ENCODE measurements around the gene ATP6V0A4. TPM values are rescaled to one million over a fixed set of nuclear protein-coding genes. Genes with fewer than 3 reads are reported as not detected.

The ATP6V0A4 gene
- total RNA-seq, 1 experiment from 2014 or later, result 9.1 TPM

GRCh38 chr7:138825049-138825721 is 27.2 kb upstream of the ATP6V0A4 start:
- H4K20me1 ChIP-seq (ENCODE audit: insufficient read depth), result no peaks in the 10 kb centered on the region
- no peaks in the 10 kb centered on the region for H3K27me3 ChIP-seq (ENCODE audit: insufficient read depth, low read depth)
- H3K9me2 ChIP-seq (ENCODE audit: insufficient read depth), result no peaks in the 10 kb centered on the region
- no peak overlapping the region for H3K4me3 ChIP-seq
- H3K36me3 ChIP-seq (ENCODE audit: low read depth), result no peaks in the 10 kb centered on the region
- H3K9me3 ChIP-seq (ENCODE audit: insufficient read depth, low read depth), result no peaks in the 10 kb centered on the region
- intact Hi-C loops (cut with micrococcal nuclease; ENCODE audit: unreplicated experiment), result no loop called here
- no peak overlapping the region for H3K27ac ChIP-seq
- H2AFZ ChIP-seq, result no peak overlapping the region
- H3K79me2 ChIP-seq (ENCODE audit: low read depth), result no peaks in the 10 kb centered on the region
- no peaks in the 10 kb centered on the region for H3K4me1 ChIP-seq (replicated peaks; ENCODE audit: insufficient read depth)
- no peaks in the 10 kb centered on the region for H3F3A ChIP-seq (ENCODE audit: insufficient read depth, low read depth)
- CTCF ChIA-PET, result no interaction called here
- POLR2A ChIA-PET (ENCODE audit: unreplicated experiment), result no interaction called here
- no peak for DNase-seq
- no peak for TF ChIP-seq EZH2 (IDR thresholded peaks at IDR 0.05; ENCODE audit: low read depth)
- TF ChIP-seq, protein P1, sequence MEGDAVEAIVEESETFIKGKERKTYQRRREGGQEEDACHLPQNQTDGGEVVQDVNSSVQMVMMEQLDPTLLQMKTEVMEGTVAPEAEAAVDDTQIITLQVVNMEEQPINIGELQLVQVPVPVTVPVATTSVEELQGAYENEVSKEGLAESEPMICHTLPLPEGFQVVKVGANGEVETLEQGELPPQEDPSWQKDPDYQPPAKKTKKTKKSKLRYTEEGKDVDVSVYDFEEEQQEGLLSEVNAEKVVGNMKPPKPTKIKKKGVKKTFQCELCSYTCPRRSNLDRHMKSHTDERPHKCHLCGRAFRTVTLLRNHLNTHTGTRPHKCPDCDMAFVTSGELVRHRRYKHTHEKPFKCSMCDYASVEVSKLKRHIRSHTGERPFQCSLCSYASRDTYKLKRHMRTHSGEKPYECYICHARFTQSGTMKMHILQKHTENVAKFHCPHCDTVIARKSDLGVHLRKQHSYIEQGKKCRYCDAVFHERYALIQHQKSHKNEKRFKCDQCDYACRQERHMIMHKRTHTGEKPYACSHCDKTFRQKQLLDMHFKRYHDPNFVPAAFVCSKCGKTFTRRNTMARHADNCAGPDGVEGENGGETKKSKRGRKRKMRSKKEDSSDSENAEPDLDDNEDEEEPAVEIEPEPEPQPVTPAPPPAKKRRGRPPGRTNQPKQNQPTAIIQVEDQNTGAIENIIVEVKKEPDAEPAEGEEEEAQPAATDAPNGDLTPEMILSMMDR (conservative IDR thresholded peaks at IDR 0.05), result no peak
- BruUV-seq (replicated peaks), result no TSS peak
- no peak overlapping the region for H3K4me2 ChIP-seq

DNA sequence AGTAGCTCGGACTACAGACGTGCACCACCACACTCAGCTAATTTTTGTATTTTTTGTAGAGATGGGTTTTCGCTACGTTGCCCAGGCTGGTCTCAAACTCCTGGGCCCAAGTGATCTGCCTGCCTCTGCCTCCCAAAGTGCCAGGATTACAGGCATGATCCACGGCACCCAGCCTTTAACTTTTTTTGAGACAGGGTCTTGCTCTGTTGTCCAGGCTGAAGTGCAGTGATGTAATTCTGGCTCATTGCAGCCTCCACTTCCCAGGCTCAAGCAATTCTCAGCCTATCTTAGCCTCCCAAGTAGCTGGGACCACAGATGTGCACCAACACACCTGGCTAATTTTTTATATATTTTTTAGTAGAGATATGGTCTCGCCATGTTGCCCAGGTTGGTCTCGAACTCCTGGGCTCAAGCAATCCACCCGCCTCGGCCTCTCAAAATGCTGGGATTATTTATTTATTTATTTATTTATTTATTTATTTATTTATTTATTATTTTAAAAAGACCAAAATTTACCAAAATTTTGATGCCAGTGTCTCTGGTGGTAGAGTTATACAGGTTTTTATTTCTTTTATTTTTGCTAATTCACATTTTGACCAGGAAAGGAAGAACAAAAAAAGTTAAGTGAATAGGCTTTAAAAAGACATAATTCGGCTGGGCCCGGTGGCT is 25.0 kb upstream of the ATP6V0A4 start:
- CTCF ChIA-PET, result interaction anchor here (0.6 kb wide), 1 partner anchor 707 kb away, joined by 4 read pairs; no protein-coding TSS in a partner anchor
- no peak overlapping the region for H2AFZ ChIP-seq

GRCh38 chr7:138821912-138822311 is 23.9 kb upstream of the ATP6V0A4 start:
- no peaks in the 10 kb centered on the region for H4K20me1 ChIP-seq (ENCODE audit: insufficient read depth)
- no TSS peak for BruUV-seq (replicated peaks)
- H2AFZ ChIP-seq, result no peak overlapping the region
- no peak for DNase-seq
- H3F3A ChIP-seq (ENCODE audit: insufficient read depth, low read depth), result no peaks in the 10 kb centered on the region
- no peaks in the 10 kb centered on the region for H3K9me3 ChIP-seq (ENCODE audit: insufficient read depth, low read depth)
- CTCF ChIA-PET, result no interaction called here
- H3K4me1 ChIP-seq (replicated peaks; ENCODE audit: insufficient read depth), result no peaks in the 10 kb centered on the region
- POLR2A ChIA-PET (ENCODE audit: unreplicated experiment), result no interaction called here
- no peak overlapping the region for H3K27ac ChIP-seq
- intact Hi-C loops (cut with micrococcal nuclease; ENCODE audit: unreplicated experiment), result no loop called here
- no peak overlapping the region for H3K4me2 ChIP-seq
- no peak for TF ChIP-seq EZH2 (IDR thresholded peaks at IDR 0.05; ENCODE audit: low read depth)
- TF ChIP-seq, protein P1 (conservative IDR thresholded peaks at IDR 0.05), result no peak
- H3K4me3 ChIP-seq, result no peak overlapping the region
- H3K36me3 ChIP-seq (ENCODE audit: low read depth), result no peaks in the 10 kb centered on the region
- H3K27me3 ChIP-seq (ENCODE audit: insufficient read depth, low read depth), result no peaks in the 10 kb centered on the region
- no peaks in the 10 kb centered on the region for H3K9me2 ChIP-seq (ENCODE audit: insufficient read depth)
- H3K79me2 ChIP-seq (ENCODE audit: low read depth), result no peaks in the 10 kb centered on the region

More for the DNA sequence above, 25.0 kb upstream of the ATP6V0A4 start:
- Histone ChIP-seq H3K9me2 (ENCODE audit: insufficient read depth) (no peaks in the 10 kb centered on the region), H3K4me1 (replicated peaks; ENCODE audit: insufficient read depth) (no peaks in the 10 kb centered on the region), H3K27me3 (ENCODE audit: insufficient read depth, low read depth) (no peaks in the 10 kb centered on the region), H3K9me3 (ENCODE audit: insufficient read depth, low read depth) (no peaks in the 10 kb centered on the region), H3K79me2 (ENCODE audit: low read depth) (no peaks in the 10 kb centered on the region), H3K4me2 (no peak overlapping the region), H3K4me3 (no peak overlapping the region), H3F3A (ENCODE audit: insufficient read depth, low read depth) (no peaks in the 10 kb centered on the region), H4K20me1 (ENCODE audit: insufficient read depth) (no peaks in the 10 kb centered on the region), H3K36me3 (ENCODE audit: low read depth) (no peaks in the 10 kb centered on the region), H3K27ac (no peak overlapping the region)
- no peak for TF ChIP-seq EZH2 (IDR thresholded peaks at IDR 0.05; ENCODE audit: low read depth)
- TF ChIP-seq, protein P1 (conservative IDR thresholded peaks at IDR 0.05), result no peak
- POLR2A ChIA-PET (ENCODE audit: unreplicated experiment), result no interaction called here
- no peak for DNase-seq
- intact Hi-C loops (cut with micrococcal nuclease; ENCODE audit: unreplicated experiment), result no loop called here
- no TSS peak for BruUV-seq (replicated peaks)
